IPS-20b (cell line): Measurements from ENCODE around the gene IL4I1.
A peak's percentile ranks its signal among the peaks of the same experiment; 100 is the strongest.

ENCODE experiments used
- H3K27ac ChIP-seq: one replicate; pipeline ENCODE4 v1.5.1; 2013; ENCODE audit warnings: low read length
- H3K27me3 ChIP-seq: 2 replicates; pipeline ENCODE4 v1.6.1; 2013; ENCODE audit warnings: mild to moderate bottlenecking, low read length, inconsistent platforms; ENCODE audit not compliant: insufficient read depth
- H3K36me3 ChIP-seq: 2 replicates; pipeline ENCODE4 v1.6.1; 2013; ENCODE audit warnings: low read depth, mild to moderate bottlenecking, inconsistent platforms, low read length, moderate library complexity; ENCODE audit not compliant: insufficient read depth
- H3K4me1 ChIP-seq: 2 replicates; pipeline ENCODE4 v1.6.1; 2013; ENCODE audit warnings: mild to moderate bottlenecking, control low read depth, inconsistent platforms, low read length, moderate library complexity; ENCODE audit not compliant: insufficient read depth
- H3K4me3 ChIP-seq: 2 replicates; pipeline ENCODE4 v1.5.1; 2013; ENCODE audit warnings: mild to moderate bottlenecking, low read length, inconsistent platforms
- H3K9ac ChIP-seq: 2 replicates; pipeline ENCODE4 v1.6.1; 2013; ENCODE audit warnings: low read depth, mild to moderate bottlenecking, inconsistent platforms, low read length, moderate library complexity
- H3K9me3 ChIP-seq: 2 replicates; pipeline ENCODE4 v1.6.1; 2013; ENCODE audit warnings: mild to moderate bottlenecking, low read depth, low read length, inconsistent platforms; ENCODE audit not compliant: insufficient read depth

The IL4I1 gene

GRCh38 chr19:49910179-49910578 lies 13.5 kb upstream of the IL4I1 start:
- H3K9me3 ChIP-seq, result no peaks in the 10 kb centered on the region
- H3K27me3 ChIP-seq, result no peaks in the 10 kb centered on the region
- no peak overlapping the region for H3K27ac ChIP-seq
- peaks cover 78% of the 10 kb centered on the region for H3K36me3 ChIP-seq
- peaks cover 7% of the 10 kb centered on the region; the same call in 1 of the 2 replicates for H3K4me1 ChIP-seq
- H3K9ac ChIP-seq, result no peak overlapping the region
- no peak overlapping the region for H3K4me3 ChIP-seq

DNA sequence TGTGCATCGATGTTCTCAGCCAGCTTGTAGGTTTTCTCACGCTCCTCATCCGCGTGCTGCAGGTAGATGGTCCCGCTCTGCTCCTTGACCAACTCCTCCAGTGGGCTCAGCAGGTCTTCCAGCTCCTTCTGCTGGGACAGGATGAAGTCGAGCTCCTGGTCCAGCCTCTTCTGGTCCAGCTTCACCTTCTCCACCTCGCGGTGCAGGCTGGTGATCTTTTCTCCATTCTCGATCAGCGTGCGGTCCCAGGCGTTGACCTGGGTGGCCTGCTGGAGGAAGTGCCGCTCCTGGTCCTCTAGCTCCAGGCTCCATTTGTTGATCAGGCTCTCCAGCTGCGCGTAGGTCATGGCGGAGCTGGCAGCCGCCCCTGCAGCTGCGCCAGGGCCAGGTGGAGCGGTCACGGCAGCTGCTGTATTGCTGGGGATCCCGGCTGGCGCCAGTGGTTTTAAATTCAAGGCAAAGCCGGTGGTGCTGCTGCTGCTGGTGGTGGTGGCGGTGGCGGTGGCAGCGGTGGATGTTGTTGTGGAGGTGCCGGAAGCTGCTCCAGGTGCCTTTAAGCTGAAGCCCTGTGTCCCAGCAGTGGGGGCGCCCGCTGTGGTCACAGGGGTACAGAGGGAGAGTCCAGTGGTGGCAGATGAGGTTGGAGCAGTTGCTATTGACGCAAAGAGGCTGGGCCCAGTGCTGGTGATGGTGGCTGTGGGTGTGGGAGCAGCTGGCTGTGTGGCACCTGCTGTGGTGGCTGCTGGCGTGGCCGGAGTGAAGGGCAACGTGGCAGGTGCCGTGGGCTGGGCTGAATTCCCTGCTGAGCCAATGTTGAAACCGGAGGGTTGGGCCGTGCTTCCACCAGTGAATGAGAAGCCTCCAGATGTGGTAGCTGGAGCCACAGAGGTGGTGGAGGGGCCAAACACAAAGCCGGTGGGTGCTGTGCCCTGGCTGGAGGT lies 12.1 kb upstream of the IL4I1 start:
- Histone ChIP-seq H3K9me3 (no peaks in the 10 kb centered on the region), H3K36me3 (peaks cover 66% of the 10 kb centered on the region), H3K27me3 (no peaks in the 10 kb centered on the region), H3K4me3 (no peak overlapping the region), H3K4me1 (peaks cover 7% of the 10 kb centered on the region; the same call in 1 of the 2 replicates), H3K9ac (no peak overlapping the region), H3K27ac (no peak overlapping the region)

GRCh38 chr19:49907745-49908446 lies 11.2 kb upstream of the IL4I1 start:
- Histone ChIP-seq H3K27ac (no peak overlapping the region), H3K4me1 (peaks cover 7% of the 10 kb centered on the region; the same call in 1 of the 2 replicates), H3K4me3 (no peak overlapping the region), H3K36me3 (peaks cover 57% of the 10 kb centered on the region), H3K27me3 (no peaks in the 10 kb centered on the region), H3K9ac (no peak overlapping the region), H3K9me3 (no peaks in the 10 kb centered on the region)

GRCh38 chr19:49906879-49907564 lies 10.3 kb upstream of the IL4I1 start:
- H3K27ac ChIP-seq, result no peak overlapping the region
- no peak overlapping the region for H3K4me3 ChIP-seq
- peaks cover 50% of the 10 kb centered on the region for H3K36me3 ChIP-seq
- H3K4me1 ChIP-seq, result peaks cover 7% of the 10 kb centered on the region; the same call in 1 of the 2 replicates
- no peak overlapping the region for H3K9ac ChIP-seq
- no peaks in the 10 kb centered on the region for H3K27me3 ChIP-seq
- H3K9me3 ChIP-seq, result no peaks in the 10 kb centered on the region

- H3K36me3 ChIP-seq, result peaks cover 23% of the 10 kb centered on the region
- H3K9ac ChIP-seq, result no peak overlapping the region
- no peak overlapping the region for H3K4me3 ChIP-seq
- H3K27me3 ChIP-seq, result no peaks in the 10 kb centered on the region
- no peaks in the 10 kb centered on the region for H3K9me3 ChIP-seq
- H3K27ac ChIP-seq, result no peak overlapping the region
- H3K4me1 ChIP-seq, result peaks cover 7% of the 10 kb centered on the region; the same call in 1 of the 2 replicates
Measured at GRCh38 chr19:49904136-49904535, 7.4 kb upstream of the IL4I1 start.

DNA sequence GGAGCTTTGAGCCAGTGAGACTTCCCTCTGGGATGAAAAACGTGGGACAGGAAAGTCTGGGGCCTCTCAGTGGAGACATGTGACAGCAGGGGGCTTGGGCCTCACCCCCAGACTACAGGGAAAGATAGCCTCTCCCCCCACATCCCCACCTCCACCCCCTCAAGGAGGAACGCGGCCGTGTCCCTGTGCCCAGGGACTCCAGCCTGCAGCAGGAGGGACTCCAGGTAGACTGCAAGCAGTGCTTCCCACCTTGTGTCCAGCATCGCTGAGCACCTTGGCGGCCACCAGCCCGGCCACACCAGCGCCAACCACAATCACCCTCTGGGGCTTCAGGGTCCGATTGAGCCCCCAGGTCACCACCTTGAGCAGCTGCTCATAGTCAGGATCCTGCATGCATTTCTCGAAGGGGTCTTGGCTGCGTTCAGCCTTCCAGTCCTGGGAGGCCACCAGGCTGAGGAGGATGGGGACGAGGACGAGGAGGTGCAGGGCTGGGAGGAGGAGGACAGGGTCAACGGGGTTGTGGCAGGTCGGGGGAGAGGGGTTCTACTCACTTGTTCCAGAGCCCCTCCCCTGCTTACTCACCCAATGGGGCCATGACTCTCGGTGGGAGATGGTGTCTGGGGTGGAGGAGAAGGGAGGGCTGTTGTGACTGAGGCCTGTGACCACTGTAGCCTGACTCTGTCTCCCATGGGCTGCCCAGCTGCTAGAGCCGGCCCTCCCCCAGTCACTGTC lies 955 bp downstream of the IL4I1 start:
- H3K27me3 ChIP-seq, result peaks cover 17% of the 10 kb centered on the region
- no peak overlapping the region for H3K9ac ChIP-seq
- H3K9me3 ChIP-seq, result no peaks in the 10 kb centered on the region
- no peaks in the 10 kb centered on the region for H3K4me1 ChIP-seq
- H3K36me3 ChIP-seq, result no peaks in the 10 kb centered on the region
- no peak overlapping the region for H3K4me3 ChIP-seq
- no peak overlapping the region for H3K27ac ChIP-seq

DNA sequence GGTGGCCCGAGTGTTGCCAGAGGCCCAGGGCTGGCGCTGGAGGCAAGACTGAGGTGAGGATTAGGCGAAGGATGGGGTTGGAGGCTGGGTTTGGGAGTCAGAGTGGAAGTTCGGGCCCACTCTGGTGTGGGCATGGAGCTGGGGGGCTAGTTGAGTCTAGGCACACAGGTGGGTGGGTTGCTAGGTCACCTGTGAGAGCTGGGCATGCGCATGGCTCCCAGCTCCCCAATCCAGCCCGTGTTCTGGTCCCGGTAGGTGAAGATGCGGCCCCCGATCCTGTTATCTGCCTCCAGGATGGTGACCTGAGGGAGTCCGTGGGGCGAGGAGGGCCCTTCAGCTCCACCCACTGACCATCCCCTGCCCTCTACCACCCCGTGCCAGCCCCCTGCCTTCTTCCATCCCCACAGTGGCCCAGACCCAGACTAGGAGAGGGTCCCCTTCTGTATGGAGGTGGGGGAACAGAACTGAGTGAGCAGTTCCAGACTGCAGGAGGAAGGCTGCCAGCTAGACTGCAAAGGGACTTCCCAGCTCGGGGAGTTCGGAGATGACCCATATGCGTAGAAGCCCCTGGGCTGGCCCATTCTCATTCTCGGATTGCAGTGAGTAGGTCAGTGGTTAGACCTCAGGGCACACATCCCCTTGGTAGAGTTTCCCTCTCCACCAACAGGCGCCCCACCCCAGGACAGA lies 1.7 kb downstream of the IL4I1 start:
- Histone ChIP-seq H3K27ac (no peak overlapping the region), H3K9ac (no peak overlapping the region), H3K9me3 (no peaks in the 10 kb centered on the region), H3K4me1 (no peaks in the 10 kb centered on the region), H3K27me3 (peaks cover 17% of the 10 kb centered on the region), H3K36me3 (no peaks in the 10 kb centered on the region), H3K4me3 (no peak overlapping the region)

DNA sequence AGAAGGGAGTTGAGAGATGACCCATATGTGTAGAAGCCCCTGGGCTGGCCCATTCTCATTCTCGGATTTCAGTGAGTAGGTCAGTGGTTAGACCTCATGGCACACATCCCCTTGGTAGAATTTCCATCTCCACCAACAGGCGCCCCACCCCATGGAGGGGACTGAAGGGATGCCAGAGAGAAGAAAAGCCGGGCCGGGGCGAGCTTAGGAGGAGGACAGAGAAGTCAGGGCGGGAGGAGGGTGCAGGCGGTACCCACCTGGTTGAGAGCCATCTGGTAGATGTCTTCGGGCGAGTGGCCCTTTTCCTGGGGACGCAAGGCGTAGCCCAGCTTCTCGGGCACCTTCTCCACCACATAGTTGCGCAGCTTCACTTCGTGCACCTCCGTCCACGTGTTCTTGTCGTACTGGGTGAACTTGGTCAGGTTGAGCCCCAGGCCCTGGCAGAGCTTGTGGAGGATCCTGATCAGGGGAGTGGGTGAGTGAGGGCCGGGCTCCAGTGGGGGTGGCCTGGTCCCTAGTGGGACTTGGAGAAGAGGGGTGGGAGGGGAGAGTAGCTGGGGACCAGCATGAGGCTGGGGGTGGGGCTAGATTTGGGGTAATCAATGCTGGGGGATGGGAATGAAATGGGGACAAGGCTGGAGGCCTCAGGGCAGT lies 2.5 kb downstream of the IL4I1 start:
- Histone ChIP-seq H3K9me3 (no peaks in the 10 kb centered on the region; the same call in 1 of the 2 replicates), H3K4me3 (no peak overlapping the region), H3K9ac (no peak overlapping the region), H3K27me3 (peaks cover 24% of the 10 kb centered on the region), H3K27ac (no peak overlapping the region), H3K4me1 (no peaks in the 10 kb centered on the region), H3K36me3 (no peaks in the 10 kb centered on the region)

GRCh38 chr19:49892716-49893115 lies 4.0 kb downstream of the IL4I1 start:
- Histone ChIP-seq H3K9me3 (no peaks in the 10 kb centered on the region; the same call in 1 of the 2 replicates), H3K27me3 (peaks cover 30% of the 10 kb centered on the region), H3K27ac (no peak overlapping the region), H3K36me3 (no peaks in the 10 kb centered on the region), H3K4me3 (no peak overlapping the region), H3K9ac (no peak overlapping the region), H3K4me1 (no peaks in the 10 kb centered on the region)

DNA sequence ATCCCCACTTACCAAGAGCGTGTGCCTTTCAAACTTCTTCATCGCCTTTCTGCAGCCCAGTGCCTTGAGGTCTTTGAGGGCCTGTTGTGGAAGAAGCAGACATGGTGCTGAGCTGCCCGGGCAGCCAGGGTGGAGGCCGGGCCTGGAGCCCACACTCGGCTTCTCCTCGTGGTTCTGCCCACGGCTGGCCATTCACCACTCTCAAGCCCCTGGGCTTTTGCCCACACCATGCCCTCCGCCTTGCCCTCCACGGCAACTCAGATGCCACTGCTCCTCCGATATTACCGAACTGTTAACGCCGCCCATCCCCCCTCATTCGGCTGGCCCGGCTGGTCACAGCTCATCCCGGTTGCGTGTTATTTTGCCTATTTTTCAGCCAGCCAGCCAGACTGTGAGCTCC lies 5.3 kb downstream of the IL4I1 start:
- Histone ChIP-seq H3K4me1 (no peaks in the 10 kb centered on the region), H3K4me3 (no peak overlapping the region), H3K9me3 (no peaks in the 10 kb centered on the region; the same call in 1 of the 2 replicates), H3K27ac (no peak overlapping the region), H3K27me3 (peaks cover 30% of the 10 kb centered on the region), H3K36me3 (0 out of 2 replicates have a peak, but pooled peaks cover 4% of the 10 kb centered on the region), H3K9ac (0 out of 2 replicates have a peak overlapping the region, but pooled peaks have one; percentile 11)
